Kidney (tissue), 14 donors: ENCODE data around the gene CDCA7L. TPM values are rescaled to one million over a fixed set of nuclear protein-coding genes. Genes with fewer than 3 reads are reported as not detected.
"Not testable (repeated sequence)": the region's sequence is repeated elsewhere in the genome, so short reads cannot be mapped to it uniquely, and the experiment has no call there.

Experiments
- DNase-seq, 5 donors: peaks; one replicate each; pipeline ENCODE4 v3.0.0-alpha.2; 2013 to 2020
- FAIRE-seq: peaks from 2 replicates; lab custom pipeline; 2012; peaks lifted over from hg19 to GRCh38; lab: Jason Lieb, UNC
- H3K27ac ChIP-seq, 2 donors: one replicate each; pipeline ENCODE4 v1.7.0; 2013; ENCODE audit warnings: low read depth in 2 of 2, low read length in 2 of 2, inconsistent platforms in 1 of 2
- H3K27me3 ChIP-seq: one replicate; pipeline ENCODE4 v1.7.1; 2013; ENCODE audit warnings: low read length, inconsistent platforms; ENCODE audit not compliant: control insufficient read depth, insufficient read depth
- H3K36me3 ChIP-seq, 3 donors: one replicate each; pipeline versions ENCODE4 v1.7.0 to v1.7.1; 2013; ENCODE audit warnings: low read length in 3 of 3, control low read depth in 1 of 3, inconsistent platforms in 1 of 3; ENCODE audit not compliant: insufficient read depth in 3 of 3, control insufficient read depth in 2 of 3
- H3K4me1 ChIP-seq, 3 donors: one replicate each; pipeline versions ENCODE4 v1.7.0 to v1.7.1; 2013; ENCODE audit warnings: low read length in 3 of 3, inconsistent platforms in 1 of 3, low read depth in 1 of 3; ENCODE audit not compliant: control insufficient read depth in 2 of 3, insufficient read depth in 2 of 3
- H3K4me3 ChIP-seq, 3 donors: one replicate each; pipeline versions ENCODE4 v1.7.0 to v1.8.1; 2013; ENCODE audit warnings: low read length in 3 of 3, control low read depth in 1 of 3, inconsistent platforms in 1 of 3
- H3K9ac ChIP-seq, 3 donors: one replicate each; pipeline versions ENCODE4 v1.7.0 to v1.7.1; 2013; ENCODE audit warnings: low read length in 3 of 3, control low read depth in 1 of 3, inconsistent platforms in 1 of 3
- H3K9me3 ChIP-seq, 3 donors: one replicate each; pipeline versions ENCODE4 v1.7.0 to v1.7.1; 2013; ENCODE audit warnings: low read length in 3 of 3, control low read depth in 1 of 3, inconsistent platforms in 1 of 3; ENCODE audit not compliant: control insufficient read depth in 2 of 3, insufficient read depth in 1 of 3
- CTCF ChIP-seq: IDR thresholded peaks from 3 replicates; pipeline ENCODE4 v1.5.1; 2012; ENCODE audit warnings: mild to moderate bottlenecking, moderate library complexity, borderline replicate concordance; ENCODE audit not compliant: insufficient read depth; ENCODE audit errors: extremely low read depth
- intact Hi-C: fragments of 100-400 bp; cut with DNase I; formaldehyde crosslinking; loops from one replicate; pipeline ENCODE4 v1.11.1; 2022
- polyA plus RNA-seq: library from polyadenylated mRNA; stranded (reverse); fragments of 350-450 nt; fragmentation: Illumina TruSeq; extraction: RNeasy Lipid Tissue Mini Kit (QIAGEN cat#74804); gene quantifications from one replicate; pipeline ENCODE4 v1.2.3, GENCODE V29; 2014; ENCODE audit warnings: low read depth, low replicate concordance; ENCODE audit not compliant: insufficient read depth
- total RNA-seq: library from RNA; stranded (reverse); fragmentation: NEBNext Ultra II Directional; extraction: Animal tissue kit (Norgen Biotek cat#: 25700); gene quantifications from one replicate; pipeline ENCODE4 v1.2.1, GENCODE V29; 2021
- donor health status: control.
- donor health status: control.
- donor health status: control.
- donor health status: control.
- donor health status: control.
- donor health status: DM: yes; HTN: yes; CAD: no.
- donor health status: Normal renal cell carcinoma (clear cell type).

Gene CDCA7L
- total and polyA plus RNA-seq, 2 donors from 2014 or later: 2.3 to 10.1 TPM

- Histone ChIP-seq H3K27me3 (no peaks in the 10 kb centered on the region), H3K27ac (no peak overlapping the region), H3K4me3 (no peak overlapping the region), H3K9me3 (no peaks in the 10 kb centered on the region), H3K9ac (no peak overlapping the region), H3K4me1 (peaks cover 0 to 4% (median 0%) of the 10 kb centered on the region in 3 donors), H3K36me3 (no peaks in the 10 kb centered on the region)
- no peak for FAIRE-seq
- intact Hi-C loops: no loop called here
- no peak for DNase-seq
- no peak for TF ChIP-seq CTCF
Observed at GRCh38 chr7:21867226-21867625, 78.5 kb downstream of the CDCA7L start.

- H3K4me3 ChIP-seq: no peak overlapping the region
- no peaks in the 10 kb centered on the region for H3K36me3 ChIP-seq
- peaks cover 0 to 4% (median 0%) of the 10 kb centered on the region in 3 donors for H3K4me1 ChIP-seq
- FAIRE-seq (no peak), DNase-seq (no peak)
- no peak for TF ChIP-seq CTCF
- H3K27me3 ChIP-seq: no peaks in the 10 kb centered on the region
- H3K9me3 ChIP-seq: no peaks in the 10 kb centered on the region
- H3K9ac ChIP-seq: no peak overlapping the region
- H3K27ac ChIP-seq: no peak overlapping the region
- intact Hi-C loops: no loop called here
Observed at GRCh38 chr7:21866731-21867130, 79.0 kb downstream of the CDCA7L start.

DNA sequence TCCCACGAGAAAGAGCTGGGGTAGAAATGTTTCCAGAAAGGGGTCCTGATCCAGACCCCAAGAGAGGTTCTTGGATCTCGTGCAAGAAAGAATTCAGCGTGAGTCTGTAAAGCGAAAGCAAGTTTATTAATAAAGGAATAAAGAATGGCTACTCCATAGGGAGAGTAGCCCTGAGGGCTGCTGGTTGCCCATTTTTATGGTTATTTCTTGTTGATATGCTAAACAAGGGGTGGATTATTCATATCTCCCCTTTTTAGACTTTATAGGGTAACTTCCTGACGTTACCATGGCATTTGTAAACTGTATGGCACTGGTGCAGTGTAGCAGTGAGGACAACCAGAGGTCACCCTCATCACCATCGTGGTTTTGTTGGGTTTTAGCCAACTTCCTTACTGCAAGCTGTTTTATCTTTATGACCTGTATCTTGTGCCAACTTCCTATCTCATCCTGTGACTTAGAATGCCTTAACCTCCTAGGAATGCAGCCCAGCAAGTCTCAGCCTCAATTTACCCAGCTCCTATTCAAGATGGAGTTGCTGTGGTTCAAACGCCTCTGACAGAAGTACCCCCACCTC lies 80.0 kb downstream of the CDCA7L start:
- H3K27me3 ChIP-seq, H3K27ac ChIP-seq, H3K4me1 ChIP-seq, H3K9me3 ChIP-seq, FAIRE-seq, H3K36me3 ChIP-seq, H3K4me3 ChIP-seq, H3K9ac ChIP-seq, DNase-seq, intact Hi-C loops: not testable (repeated sequence)

- H3K9me3 ChIP-seq: no peaks in the 10 kb centered on the region
- intact Hi-C loops: no loop called here
- no peaks in the 10 kb centered on the region for H3K4me1 ChIP-seq
- H3K9ac ChIP-seq: no peak overlapping the region
- DNase-seq: peak in 1 of 5 donors; percentile 11
- no peak overlapping the region for H3K27ac ChIP-seq
- TF ChIP-seq CTCF: no peak
- H3K4me3 ChIP-seq: no peak overlapping the region
- FAIRE-seq: no peak
- no peaks in the 10 kb centered on the region for H3K36me3 ChIP-seq
- no peaks in the 10 kb centered on the region for H3K27me3 ChIP-seq
Observed at GRCh38 chr7:21851559-21851967, 94.1 kb downstream of the CDCA7L start.
